ENCODE data around the gene DDX39B. TPM values are rescaled to one million over a fixed set of nuclear protein-coding genes. Genes with fewer than 3 reads are reported as not detected.
A peak's percentile ranks its signal among the peaks of the same experiment; 100 is the strongest.
"Not testable (repeated sequence)": the region's sequence is repeated elsewhere in the genome, so short reads cannot be mapped to it uniquely, and the experiment has no call there.

Gene DDX39B
- total and polyA plus RNA-seq, 9 of the 15 experiments (the other 6 are each of a cell fraction or from before 2014, with no cell fraction given) = 479 to 869 (median 592) TPM

DNA sequence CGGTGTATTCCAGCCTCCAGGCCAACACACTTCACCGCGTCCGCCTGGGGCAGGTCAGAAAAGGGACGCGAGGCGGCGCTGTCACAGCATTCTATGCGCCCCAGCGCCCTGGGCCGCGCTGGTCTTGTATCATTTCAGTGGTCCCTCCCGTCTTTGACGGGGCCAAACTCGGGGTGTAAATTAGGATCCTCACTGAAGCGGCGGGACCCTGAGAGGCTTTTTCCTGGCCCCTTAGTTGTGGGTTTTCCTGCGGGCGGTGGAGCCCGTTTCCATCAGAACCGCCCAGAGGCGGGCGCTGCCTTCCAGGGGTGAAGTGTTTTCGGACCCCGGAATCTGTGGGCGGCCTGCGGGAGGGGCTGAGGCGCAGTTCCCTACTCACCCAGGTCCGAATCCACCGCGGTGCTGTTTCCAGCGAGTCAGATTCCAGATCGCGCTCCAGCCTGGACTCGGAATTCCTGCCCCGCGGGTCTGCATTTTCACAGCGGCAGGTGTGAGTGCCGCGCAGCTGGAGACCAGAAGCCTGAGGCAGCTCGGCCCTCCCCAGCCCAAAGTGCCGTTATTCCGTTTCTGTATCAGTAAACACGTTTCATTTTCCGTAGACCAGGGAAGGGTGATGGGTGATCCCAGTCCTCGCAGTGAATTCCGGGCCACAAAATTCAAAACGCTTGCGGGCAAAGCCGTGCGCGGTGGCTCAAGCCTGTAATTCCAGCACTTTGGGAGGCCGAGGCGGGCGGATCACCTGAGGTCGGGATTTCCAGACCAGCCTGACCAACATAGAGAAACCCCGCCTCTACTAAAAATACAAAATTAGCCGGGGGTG lies 47.7 kb downstream of the DDX39B start (continued):
- TF ChIP-seq NR4A1 (CRISPR knock-in tag; IDR thresholded peaks at IDR 0.05) (no peak), NR4A1 (tag; IDR thresholded peaks at IDR 0.05) (0 out of 2 replicates have a peak, but pooled peaks have one; percentile 22)

DNA sequence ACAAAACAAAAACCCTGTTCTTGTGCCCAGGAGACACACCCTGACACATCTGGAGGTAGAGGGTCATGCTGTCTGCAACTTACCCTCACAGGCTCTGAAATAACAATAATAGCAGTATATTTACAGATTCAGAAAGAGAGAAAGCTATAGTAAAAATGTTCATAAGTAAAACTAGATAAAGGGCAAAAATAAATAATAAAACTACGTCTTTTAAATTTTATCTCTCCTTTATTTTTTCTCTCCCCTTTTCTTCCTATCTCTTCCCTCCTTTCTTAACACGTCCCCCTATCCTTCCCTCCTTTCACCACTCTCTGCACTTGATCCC lies 48.3 kb downstream of the DDX39B start:
- H3K79me2 ChIP-seq (ENCODE audit: control insufficient read depth, insufficient read depth, low read length) = peaks cover 15% of the 10 kb centered on the region; the same call in 2 of the 3 replicates

More for the DNA sequence above, 48.3 kb downstream of the DDX39B start:
- not testable (repeated sequence) for H3K36me3 ChIP-seq (ENCODE audit: control insufficient read depth, insufficient read depth, low read length); H3K27ac ChIP-seq (ENCODE audit: extremely low read depth, low read depth, low read length); H3K9me1 ChIP-seq (ENCODE audit: control insufficient read depth, insufficient read depth, low read length); H4K20me1 ChIP-seq (replicated peaks; ENCODE audit: control insufficient read depth, insufficient read depth, low read length); ATAC-seq; H3K9me3 ChIP-seq (replicated peaks; ENCODE audit: control insufficient read depth, insufficient read depth, low read depth, low read length); DNase-seq (ENCODE audit: extremely low read depth in 1 of 4, low spot score in 3 of 4); H3K27me3 ChIP-seq (ENCODE audit: control insufficient read depth in 2 of 2, insufficient read depth in 2 of 2, low read length in 2 of 2); BruUV-seq (replicated peaks)
- TF ChIP-seq, protein P1, sequence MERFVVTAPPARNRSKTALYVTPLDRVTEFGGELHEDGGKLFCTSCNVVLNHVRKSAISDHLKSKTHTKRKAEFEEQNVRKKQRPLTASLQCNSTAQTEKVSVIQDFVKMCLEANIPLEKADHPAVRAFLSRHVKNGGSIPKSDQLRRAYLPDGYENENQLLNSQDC (CRISPR knock-in tag; IDR thresholded peaks at IDR 0.05) = 0 out of 2 replicates have a peak, but pooled peaks have one; percentile 8
- TF ChIP-seq, protein P2, sequence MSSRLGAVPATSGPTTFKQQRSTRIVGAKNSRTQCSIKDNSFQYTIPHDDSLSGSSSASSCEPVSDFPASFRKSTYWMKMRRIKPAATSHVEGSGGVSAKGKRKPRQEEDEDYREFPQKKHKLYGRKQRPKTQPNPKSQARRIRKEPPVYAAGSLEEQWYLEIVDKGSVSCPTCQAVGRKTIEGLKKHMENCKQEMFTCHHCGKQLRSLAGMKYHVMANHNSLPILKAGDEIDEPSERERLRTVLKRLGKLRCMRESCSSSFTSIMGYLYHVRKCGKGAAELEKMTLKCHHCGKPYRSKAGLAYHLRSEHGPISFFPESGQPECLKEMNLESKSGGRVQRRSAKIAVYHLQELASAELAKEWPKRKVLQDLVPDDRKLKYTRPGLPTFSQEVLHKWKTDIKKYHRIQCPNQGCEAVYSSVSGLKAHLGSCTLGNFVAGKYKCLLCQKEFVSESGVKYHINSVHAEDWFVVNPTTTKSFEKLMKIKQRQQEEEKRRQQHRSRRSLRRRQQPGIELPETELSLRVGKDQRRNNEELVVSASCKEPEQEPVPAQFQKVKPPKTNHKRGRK (tag; IDR thresholded peaks at IDR 0.05) = peak; percentile 71; the same call in 1 of the 2 replicates
- TF ChIP-seq NFATC3 (IDR thresholded peaks at IDR 0.05) (0 out of 2 replicates have a peak, but pooled peaks have one; percentile 45), MTA1 (IDR thresholded peaks at IDR 0.05; ENCODE audit: borderline replicate concordance) (0 out of 2 replicates have a peak, but pooled peaks have one; percentile 35), ARNT (IDR thresholded peaks at IDR 0.05) (0 out of 4 replicates have a peak, but pooled peaks of 1 of the 2 experiments have one; percentile 43)
- 4% methylated on average over 2 of the region's 2 CpGs for WGBS (ENCODE audit: insufficient coverage, low coverage, missing lambda C conversion rate)
- peak; percentile 11 for FAIRE-seq
- H3K4me3 ChIP-seq = peak overlapping the region; percentile 54; the same call in 1 of the 2 replicates
- intact Hi-C loops (cut with micrococcal nuclease) = loop anchor here (5.0 kb wide), 1 partner anchor 34 kb away; the partner anchor contains the start of gene MCCD1
- POLR2A ChIA-PET = interaction anchor here (3.4 kb wide), 1 partner anchor 49 kb away, joined by 21 read pairs; the partner anchor contains the start of gene DDX39B
- CTCF ChIA-PET (ENCODE audit: low intra/inter-chr PET ratio) = interaction anchor here (0.6 to 2.6 kb wide), 2 partner anchors 18 to 105 kb away, joined by 3 to 16 read pairs; no protein-coding TSS in a partner anchor
- H3K9ac ChIP-seq (ENCODE audit: insufficient read depth in 1 of 2, low read depth in 2 of 2, low read length in 2 of 2) = peak overlapping the region; percentile 74 to 99; a peak in 2 of 4 replicates
- H3K4me1 ChIP-seq (replicated peaks in 1 of 2; ENCODE audit: control insufficient read depth in 2 of 2, insufficient read depth in 2 of 2, low read length in 2 of 2) = peaks cover 37 to 47% of the 10 kb centered on the region in 2 experiments
- H2AFZ ChIP-seq (ENCODE audit: low read depth, low read length) = peak overlapping the region; percentile 95
- H3K4me2 ChIP-seq (ENCODE audit: insufficient read depth, low read length) = peak overlapping the region; percentile 86; the same call in 1 of the 2 replicates
- in situ Hi-C loops (cut with MboI) = loop anchor here (5.0 kb wide), 1 partner anchor 109 kb away; no protein-coding TSS in a partner anchor
